Omental fat pad (tissue), 4 donors: ENCODE data around the gene ATP6AP2. TPM values are rescaled to one million over a fixed set of nuclear protein-coding genes. Genes with fewer than 3 reads are reported as not detected.
"Not testable (repeated sequence)": the region's sequence is repeated elsewhere in the genome, so short reads cannot be mapped to it uniquely, and the experiment has no call there.

Experiments used
- ATAC-seq: fragments of 150-250 bp; one replicate; pipeline ENCODE4 v1.9.1; 2016; ENCODE audit warnings: mild to moderate bottlenecking, moderate library complexity; ENCODE audit not compliant: low FRiP score
- DNase-seq: peaks from one replicate; pipeline ENCODE4 v3.0.0-alpha.2; 2019; ENCODE audit warnings: low spot score
- CTCF ChIP-seq, 3 donors: fragments of 450-650 bp; IDR thresholded peaks; one replicate each; pipeline ENCODE4 v1.5.1; 2016 to 2017; ENCODE audit warnings: antibody characterized with exemption in 3 of 3, mild to moderate bottlenecking in 3 of 3, moderate library complexity in 2 of 3
- total RNA-seq, 4 donors: library from RNA; depleted of rRNA; stranded (reverse); fragments of >200 nt; gene quantifications; one replicate each; pipeline ENCODE4 v1.1.0, GENCODE V29; 2016

Gene ATP6AP2
- total RNA-seq, 4 donors from 2014 or later: 87.8 to 122 (median 100) TPM

- no peak for DNase-seq
- ATAC-seq: no peak
- TF ChIP-seq CTCF (IDR thresholded peaks at IDR 0.05): no peak
Observed at GRCh38 chrX:40576291-40576690, 4.5 kb upstream of the ATP6AP2 start.

GRCh38 chrX:40578039-40578695 lies 2.6 kb upstream of the ATP6AP2 start:
- DNase-seq: no peak
- ATAC-seq: no peak
- TF ChIP-seq CTCF (IDR thresholded peaks at IDR 0.05): no peak

- ATAC-seq: no peak
- DNase-seq: no peak
- TF ChIP-seq CTCF (IDR thresholded peaks at IDR 0.05): no peak
Observed at GRCh38 chrX:40579141-40579540, 1.6 kb upstream of the ATP6AP2 start.

GRCh38 chrX:40579900-40580536 lies 752 bp upstream of the ATP6AP2 start:
- peak; percentile 71 for ATAC-seq
- no peak for TF ChIP-seq CTCF (IDR thresholded peaks at IDR 0.05)
- no peak for DNase-seq

- no peak for DNase-seq
- no peak for ATAC-seq
- no peak for TF ChIP-seq CTCF (IDR thresholded peaks at IDR 0.05)
Observed at GRCh38 chrX:40581336-40581920, 658 bp downstream of the ATP6AP2 start.

- not testable (repeated sequence) for ATAC-seq, DNase-seq
Observed at GRCh38 chrX:40582178-40582577, 1.4 kb downstream of the ATP6AP2 start.

- no peak for ATAC-seq
Observed at GRCh38 chrX:40582811-40583210, 2.0 kb downstream of the ATP6AP2 start.

GRCh38 chrX:40587623-40588022 lies 6.9 kb downstream of the ATP6AP2 start:
- not testable (repeated sequence) for DNase-seq, ATAC-seq

More at GRCh38 chrX:40582811-40583210, 2.0 kb downstream of the ATP6AP2 start:
- TF ChIP-seq CTCF (IDR thresholded peaks at IDR 0.05): no peak
- no peak for DNase-seq

- DNase-seq, ATAC-seq: not testable (repeated sequence)
Observed at GRCh38 chrX:40589616-40590321, 9.0 kb downstream of the ATP6AP2 start.
